Measurements from ENCODE around the gene AGGF1.
"Not testable (repeated sequence)": the region's sequence is repeated elsewhere in the genome, so short reads cannot be mapped to it uniquely, and the experiment has no call there.

Gene AGGF1

DNA sequence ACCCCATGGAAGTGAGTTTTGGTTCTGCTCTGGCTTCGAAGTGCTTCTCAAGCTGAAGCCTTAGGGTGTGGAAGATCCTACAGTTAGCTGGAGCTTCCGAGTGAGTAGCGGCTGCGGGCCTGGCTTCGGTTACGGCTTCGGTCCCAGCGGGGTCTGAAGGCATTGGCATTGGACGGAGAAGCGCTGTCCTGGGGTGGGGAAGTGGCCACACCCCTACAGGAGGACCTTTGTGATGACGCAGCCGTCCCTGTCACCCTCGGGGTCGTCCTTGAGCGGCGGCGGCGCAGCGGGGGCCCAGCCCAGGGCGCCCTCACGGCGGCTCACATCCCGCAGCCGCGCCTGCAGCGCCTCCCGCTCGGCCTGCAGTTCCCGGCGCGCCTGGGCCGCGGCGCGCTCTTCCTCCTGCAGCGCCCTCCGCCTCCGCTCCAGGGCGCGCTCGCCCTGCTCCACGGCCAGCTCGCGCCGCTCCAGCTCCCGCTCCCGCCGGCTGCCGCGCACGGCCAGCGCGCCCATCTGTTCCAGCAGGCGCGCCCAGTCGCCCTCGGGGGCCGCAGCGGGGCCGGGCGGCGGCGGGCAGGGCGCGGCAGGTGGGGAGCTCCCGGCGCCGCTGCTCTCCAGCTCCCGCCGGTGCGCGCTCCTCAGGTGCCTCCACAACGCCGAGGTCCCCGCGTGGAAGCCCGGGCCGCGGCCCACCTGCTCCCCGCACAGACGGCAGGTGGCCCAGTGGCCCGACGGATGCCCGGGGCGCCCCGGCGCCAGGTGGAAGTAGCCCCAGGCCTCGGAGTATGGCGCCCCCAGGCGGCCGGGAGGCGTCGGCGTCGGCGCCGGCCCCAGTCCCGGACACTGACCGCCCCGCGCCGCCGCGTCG is 47.0 kb downstream of the AGGF1 start:
- Histone ChIP-seq H3K4me2 (ENCODE audit: insufficient read depth, low read length) (no peak overlapping the region), H3K9me3 (ENCODE audit: insufficient read depth, low read length, severe bottlenecking) (no peaks in the 10 kb centered on the region), H3K4me1 (ENCODE audit: insufficient read depth, low read length) (no peaks in the 10 kb centered on the region), H3K79me2 (ENCODE audit: insufficient read depth, low read length) (peaks cover 42% of the 10 kb centered on the region), H4K20me1 (ENCODE audit: insufficient read depth, low read length) (peaks cover 33% of the 10 kb centered on the region; the same call in 1 of the 2 replicates), H3K4me3 (ENCODE audit: low read depth in 1 of 2, low read length in 2 of 2) (no peak overlapping the region), H3K9ac (ENCODE audit: low read depth, low read length) (no peak overlapping the region), H2AFZ (ENCODE audit: low read depth, low read length) (no peak overlapping the region), H3K27me3 (ENCODE audit: insufficient read depth, low read length, poor library complexity) (no peaks in the 10 kb centered on the region), H3K27ac (ENCODE audit: low read length) (no peak overlapping the region), H3K36me3 (ENCODE audit: insufficient read depth, low read length) (peaks cover 63% of the 10 kb centered on the region)
- DNase-seq (no peak), ATAC-seq (ENCODE audit: insufficient read depth, low read depth) (no peak)
- no peak for TF ChIP-seq EZH2 (IDR thresholded peaks at IDR 0.05; ENCODE audit: borderline replicate concordance, low read depth, low read length, severe bottlenecking)
- TF ChIP-seq, protein P1, sequence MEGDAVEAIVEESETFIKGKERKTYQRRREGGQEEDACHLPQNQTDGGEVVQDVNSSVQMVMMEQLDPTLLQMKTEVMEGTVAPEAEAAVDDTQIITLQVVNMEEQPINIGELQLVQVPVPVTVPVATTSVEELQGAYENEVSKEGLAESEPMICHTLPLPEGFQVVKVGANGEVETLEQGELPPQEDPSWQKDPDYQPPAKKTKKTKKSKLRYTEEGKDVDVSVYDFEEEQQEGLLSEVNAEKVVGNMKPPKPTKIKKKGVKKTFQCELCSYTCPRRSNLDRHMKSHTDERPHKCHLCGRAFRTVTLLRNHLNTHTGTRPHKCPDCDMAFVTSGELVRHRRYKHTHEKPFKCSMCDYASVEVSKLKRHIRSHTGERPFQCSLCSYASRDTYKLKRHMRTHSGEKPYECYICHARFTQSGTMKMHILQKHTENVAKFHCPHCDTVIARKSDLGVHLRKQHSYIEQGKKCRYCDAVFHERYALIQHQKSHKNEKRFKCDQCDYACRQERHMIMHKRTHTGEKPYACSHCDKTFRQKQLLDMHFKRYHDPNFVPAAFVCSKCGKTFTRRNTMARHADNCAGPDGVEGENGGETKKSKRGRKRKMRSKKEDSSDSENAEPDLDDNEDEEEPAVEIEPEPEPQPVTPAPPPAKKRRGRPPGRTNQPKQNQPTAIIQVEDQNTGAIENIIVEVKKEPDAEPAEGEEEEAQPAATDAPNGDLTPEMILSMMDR (IDR thresholded peaks at IDR 0.05; ENCODE audit: borderline replicate concordance, extremely low read depth, low read length, poor library complexity, severe bottlenecking): no peak

DNA sequence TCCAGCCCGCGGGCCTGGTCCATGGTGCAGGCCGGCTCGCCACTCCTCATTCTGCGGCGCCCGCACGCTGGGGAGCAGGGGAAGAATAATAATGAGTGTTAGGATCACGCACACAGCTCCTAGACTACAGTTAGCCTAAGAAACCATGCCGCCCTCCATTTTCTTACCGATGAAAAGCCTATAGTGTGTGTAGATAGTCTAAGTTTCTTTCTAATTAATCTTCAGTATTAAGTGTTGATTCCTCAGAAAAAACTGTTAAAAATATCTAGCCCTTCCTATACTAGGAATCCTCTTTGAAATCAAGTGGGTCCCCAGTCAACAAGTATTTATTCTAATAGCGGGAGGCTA is 47.6 kb downstream of the AGGF1 start:
- H3K79me2 ChIP-seq (ENCODE audit: insufficient read depth, low read length): peaks cover 47% of the 10 kb centered on the region
- ATAC-seq (ENCODE audit: insufficient read depth, low read depth): no peak
- H2AFZ ChIP-seq (ENCODE audit: low read depth, low read length): no peak overlapping the region
- H3K36me3 ChIP-seq (ENCODE audit: insufficient read depth, low read length): peaks cover 64% of the 10 kb centered on the region
- peaks cover 33% of the 10 kb centered on the region; the same call in 1 of the 2 replicates for H4K20me1 ChIP-seq (ENCODE audit: insufficient read depth, low read length)
- H3K4me3 ChIP-seq (ENCODE audit: low read depth in 1 of 2, low read length in 2 of 2): no peak overlapping the region
- H3K4me2 ChIP-seq (ENCODE audit: insufficient read depth, low read length): no peak overlapping the region
- no peak overlapping the region for H3K9ac ChIP-seq (ENCODE audit: low read depth, low read length)
- no peaks in the 10 kb centered on the region for H3K4me1 ChIP-seq (ENCODE audit: insufficient read depth, low read length)
- TF ChIP-seq EZH2 (IDR thresholded peaks at IDR 0.05; ENCODE audit: borderline replicate concordance, low read depth, low read length, severe bottlenecking): no peak
- TF ChIP-seq, protein P1 (IDR thresholded peaks at IDR 0.05; ENCODE audit: borderline replicate concordance, extremely low read depth, low read length, poor library complexity, severe bottlenecking): no peak
- H3K27ac ChIP-seq (ENCODE audit: low read length): no peak overlapping the region
- no peak for DNase-seq
- no peaks in the 10 kb centered on the region for H3K9me3 ChIP-seq (ENCODE audit: insufficient read depth, low read length, severe bottlenecking)
- H3K27me3 ChIP-seq (ENCODE audit: insufficient read depth, low read length, poor library complexity): no peaks in the 10 kb centered on the region

DNA sequence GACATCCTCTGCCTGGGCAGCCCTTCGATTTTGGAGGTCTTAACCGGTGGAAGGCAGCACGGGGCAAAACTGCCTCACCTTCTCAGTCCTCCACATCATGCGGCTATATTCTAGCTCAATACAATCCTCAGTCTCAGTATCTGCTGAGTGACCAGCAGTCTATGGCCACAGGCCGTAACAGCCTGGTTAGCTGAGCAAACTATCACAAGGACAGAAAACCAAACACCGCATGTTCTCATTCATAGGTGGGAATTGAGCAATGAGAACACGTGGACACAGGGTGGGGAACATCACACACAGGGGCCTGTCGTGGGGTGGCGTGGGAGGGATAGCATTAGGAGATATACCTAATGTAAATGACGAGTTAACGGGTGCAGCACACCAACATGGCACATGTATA is 50.3 kb downstream of the AGGF1 start:
- H3K4me3 ChIP-seq (ENCODE audit: low read depth in 1 of 2, low read length in 2 of 2); H3K27me3 ChIP-seq (ENCODE audit: insufficient read depth, low read length, poor library complexity); DNase-seq; ATAC-seq (ENCODE audit: insufficient read depth, low read depth); H3K9me3 ChIP-seq (ENCODE audit: insufficient read depth, low read length, severe bottlenecking); H3K9ac ChIP-seq (ENCODE audit: low read depth, low read length); H2AFZ ChIP-seq (ENCODE audit: low read depth, low read length); H3K27ac ChIP-seq (ENCODE audit: low read length); H3K4me2 ChIP-seq (ENCODE audit: insufficient read depth, low read length): not testable (repeated sequence)
- Histone ChIP-seq H3K4me1 (ENCODE audit: insufficient read depth, low read length) (peaks cover 16% of the 10 kb centered on the region), H3K79me2 (ENCODE audit: insufficient read depth, low read length) (peaks cover 74% of the 10 kb centered on the region), H3K36me3 (ENCODE audit: insufficient read depth, low read length) (peaks cover 70% of the 10 kb centered on the region), H4K20me1 (ENCODE audit: insufficient read depth, low read length) (peaks cover 27% of the 10 kb centered on the region; the same call in 1 of the 2 replicates)

DNA sequence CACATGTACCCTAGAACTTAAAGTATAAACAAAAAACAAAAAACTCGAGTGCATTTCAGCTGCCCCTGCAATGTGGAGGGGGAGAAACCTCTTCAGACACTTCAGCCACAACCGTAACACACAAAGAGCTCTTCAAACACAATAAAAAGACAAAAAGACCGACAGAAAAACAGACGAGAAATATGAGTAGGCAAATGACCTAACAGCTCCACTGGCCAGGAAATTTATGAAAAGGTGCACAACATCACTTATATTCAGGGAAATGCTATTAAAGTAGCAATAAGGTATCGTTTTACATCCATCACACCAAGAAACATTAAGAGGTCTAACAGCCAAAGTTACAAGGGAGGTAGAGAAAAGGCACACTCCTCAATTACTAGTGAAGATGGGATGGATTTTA is 50.7 kb downstream of the AGGF1 start:
- Histone ChIP-seq H2AFZ (ENCODE audit: low read depth, low read length) (no peak overlapping the region), H3K79me2 (ENCODE audit: insufficient read depth, low read length) (peaks cover 78% of the 10 kb centered on the region), H3K9me3 (ENCODE audit: insufficient read depth, low read length, severe bottlenecking) (no peaks in the 10 kb centered on the region), H3K9ac (ENCODE audit: low read depth, low read length) (no peak overlapping the region), H3K4me1 (ENCODE audit: insufficient read depth, low read length) (peaks cover 21% of the 10 kb centered on the region), H3K27ac (ENCODE audit: low read length) (no peak overlapping the region), H3K36me3 (ENCODE audit: insufficient read depth, low read length) (peaks cover 68% of the 10 kb centered on the region), H3K4me2 (ENCODE audit: insufficient read depth, low read length) (no peak overlapping the region), H3K4me3 (ENCODE audit: low read depth in 1 of 2, low read length in 2 of 2) (no peak overlapping the region), H3K27me3 (ENCODE audit: insufficient read depth, low read length, poor library complexity) (no peaks in the 10 kb centered on the region), H4K20me1 (ENCODE audit: insufficient read depth, low read length) (peaks cover 27% of the 10 kb centered on the region; the same call in 1 of the 2 replicates)
- TF ChIP-seq, protein P1 (IDR thresholded peaks at IDR 0.05; ENCODE audit: borderline replicate concordance, extremely low read depth, low read length, poor library complexity, severe bottlenecking): no peak
- no peak for TF ChIP-seq EZH2 (IDR thresholded peaks at IDR 0.05; ENCODE audit: borderline replicate concordance, low read depth, low read length, severe bottlenecking)
- ATAC-seq (ENCODE audit: insufficient read depth, low read depth) (no peak), DNase-seq (no peak)
